ENCODE measurements around the gene PLXNA1.

GRCh38 chr3:126987596-126987995 lies 4.7 kb downstream of the PLXNA1 start:
- no peak for TF ChIP-seq YY1 (IDR thresholded peaks at IDR 0.05; ENCODE audit: low read depth, low read length)
- TF ChIP-seq TBL1XR1 (IDR thresholded peaks at IDR 0.05; ENCODE audit: low read depth, low read length), result no peak
- no peak for TF ChIP-seq EZH2 (IDR thresholded peaks at IDR 0.05; ENCODE audit: borderline replicate concordance, control insufficient read depth, low read depth, low read length)
- no peak for TF ChIP-seq RUNX3 (IDR thresholded peaks at IDR 0.05; ENCODE audit: low read length)
- TF ChIP-seq EGR1 (IDR thresholded peaks at IDR 0.05; ENCODE audit: borderline replicate concordance in 1 of 2, low read depth in 2 of 2, low read length in 2 of 2), result no peak
- no peak for TF ChIP-seq RAD51 (IDR thresholded peaks at IDR 0.05)
- TF ChIP-seq SREBF1 (IDR thresholded peaks at IDR 0.05; ENCODE audit: low read length), result no peak
- TF ChIP-seq MAX (IDR thresholded peaks at IDR 0.05; ENCODE audit: low read depth, low read length), result no peak
- no peak for TF ChIP-seq CTCF (IDR thresholded peaks at IDR 0.05 in 2 of 3, conservative IDR thresholded peaks at IDR 0.05 in 1 of 3; ENCODE audit: control insufficient read depth in 2 of 3, extremely low read depth in 1 of 3, insufficient read depth in 1 of 3, low read depth in 3 of 3, low read length in 3 of 3)
- no peak for TF ChIP-seq MTA2 (IDR thresholded peaks at IDR 0.05; ENCODE audit: low read depth)
- TF ChIP-seq SRF (IDR thresholded peaks at IDR 0.05; ENCODE audit: low read depth in 2 of 2, low read length in 2 of 2), result no peak
- no peak for TF ChIP-seq RFX5 (IDR thresholded peaks at IDR 0.05; ENCODE audit: low read depth, low read length)
- TF ChIP-seq POLR2A (IDR thresholded peaks at IDR 0.05; ENCODE audit: low read depth, low read length), result no peak
